ENCODE data around the gene CCDC93.

GRCh38 chr2:117875786-117876185, 138.1 kb downstream of the CCDC93 start:
- TF ChIP-seq CTCF (IDR thresholded peaks at IDR 0.05; ENCODE audit: low read depth, low read length, poor library complexity, severe bottlenecking) (no peak), EZH2phosphoT487 (IDR thresholded peaks at IDR 0.05; ENCODE audit: borderline replicate concordance, low read length) (no peak)
